Testis (tissue), 2 donors: ENCODE data around the gene STK24.

ENCODE experiments used
- CTCF ChIP-seq, 3 experiments: fragments of 450-650 bp in 2 of 3; fragments of 200-600 bp in 1 of 3; sonication (generic) in 1 of 3; IDR thresholded peaks; one replicate each; pipeline ENCODE4 v1.5.1; 2016 to 2019; ENCODE audit warnings: antibody characterized with exemption in 3 of 3, mild to moderate bottlenecking in 2 of 3, moderate library complexity in 1 of 3
- POLR2A ChIP-seq: fragments of 450-650 bp; IDR thresholded peaks from one replicate; pipeline ENCODE4 v1.6.1; 2017; ENCODE audit warnings: antibody characterized with exemption, mild to moderate bottlenecking, moderate library complexity

- TF ChIP-seq POLR2A, result no peak
- TF ChIP-seq CTCF (IDR thresholded peaks at IDR 0.05), result no peak
Observed at GRCh38 chr13:98500963-98501421, 75.9 kb downstream of the STK24 start.
